Activated naive CD4-positive, alpha-beta T cell treated with anti-CD3 and anti-CD28 coated beads, Interleukin-2, amount 10 ng/mL, durations not matched to agents 7 days and 5 days (primary cell): ENCODE measurements around the gene ZMYM2.
A peak's percentile ranks its signal among the peaks of the same experiment; 100 is the strongest.

ENCODE experiments used
- CTCF ChIA-PET: fragments of 350-600 bp; sonication (Branson Sonifier 250); formaldehyde crosslinking; loops from one replicate; lab custom pipeline; 2021; ENCODE audit warnings: antibody characterized with exemption; lab: Charles Lee
- DNase-seq: peaks from one replicate; pipeline ENCODE4 v3.0.0-alpha.2; 2020
- H3K27ac Mint-ChIP-seq: one replicate; pipeline ENCODE4 v1.8.0; 2021; ENCODE audit warnings: mild to moderate bottlenecking, moderate library complexity, mixed read lengths
- H3K27me3 Mint-ChIP-seq: one replicate; pipeline ENCODE4 v1.8.0; 2021; ENCODE audit warnings: mild to moderate bottlenecking, mixed read lengths
- H3K36me3 Mint-ChIP-seq: one replicate; pipeline ENCODE4 v1.8.0; 2021; ENCODE audit warnings: mixed read lengths
- H3K4me1 Mint-ChIP-seq: one replicate; pipeline ENCODE4 v1.8.0; 2021; ENCODE audit warnings: mixed read lengths
- H3K4me3 Mint-ChIP-seq: one replicate; pipeline ENCODE4 v1.8.0; 2021; ENCODE audit warnings: mild to moderate bottlenecking, moderate library complexity, mixed read lengths
- H3K9me3 Mint-ChIP-seq: one replicate; pipeline ENCODE4 v1.8.0; 2021; ENCODE audit warnings: mixed read lengths

Gene ZMYM2

DNA sequence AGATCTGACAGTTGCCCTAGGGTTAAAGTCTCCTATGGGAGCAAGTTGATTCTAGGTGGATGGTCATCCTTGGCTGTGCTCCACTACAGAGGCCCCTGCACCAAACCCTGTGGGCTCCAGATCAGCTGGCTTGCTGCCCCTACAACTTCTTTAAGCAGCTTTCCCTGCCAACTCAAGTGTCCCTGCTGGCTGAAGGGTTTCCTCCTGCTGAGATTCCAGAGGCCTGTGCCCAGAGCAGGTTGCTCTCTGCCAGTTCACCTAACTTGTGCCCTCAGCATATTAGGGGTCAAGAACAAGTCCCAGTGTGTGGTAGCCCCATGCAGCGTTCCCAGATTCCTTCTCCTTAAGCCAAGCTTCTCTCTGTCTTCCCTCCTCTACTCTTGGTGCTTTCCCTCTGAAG is 85.6 kb downstream of the ZMYM2 start:
- peaks cover 6% of the 10 kb centered on the region for H3K4me1 Mint-ChIP-seq
- CTCF ChIA-PET, result no interaction called here
- H3K9me3 Mint-ChIP-seq, result peaks cover 7% of the 10 kb centered on the region
- no peak for DNase-seq
- H3K27me3 Mint-ChIP-seq, result no peaks in the 10 kb centered on the region
- H3K36me3 Mint-ChIP-seq, result peaks cover 46% of the 10 kb centered on the region
- H3K27ac Mint-ChIP-seq, result no peak overlapping the region
- H3K4me3 Mint-ChIP-seq, result no peak overlapping the region

DNA sequence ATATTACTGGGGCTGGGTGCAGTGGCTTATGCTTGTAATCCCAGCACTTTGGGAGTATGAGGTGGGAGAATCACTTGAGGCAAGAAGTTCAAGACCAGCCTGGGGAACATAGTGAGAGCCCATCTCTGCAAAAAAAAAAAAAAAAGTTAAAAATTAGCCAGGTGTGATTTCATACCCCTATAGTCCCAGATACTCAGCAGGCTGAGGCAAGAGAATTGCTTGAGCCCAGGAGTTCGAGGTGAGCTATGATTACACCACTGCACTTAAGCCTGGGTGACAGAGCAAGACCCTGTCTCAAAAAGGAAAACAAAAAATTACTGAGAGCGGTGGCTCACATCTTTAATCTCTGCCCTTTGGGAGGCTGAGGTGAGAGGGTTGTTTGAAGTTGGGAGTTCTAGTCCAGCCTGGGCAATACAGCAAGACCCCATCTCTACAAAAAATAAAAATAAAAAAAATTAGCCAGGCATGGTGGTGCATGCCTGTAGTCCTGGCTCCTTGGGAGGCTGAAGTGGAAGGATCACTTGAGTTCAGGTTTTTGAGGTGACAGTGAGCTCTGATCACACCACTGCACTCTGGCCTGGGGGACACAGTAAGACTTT is 87.5 kb downstream of the ZMYM2 start:
- H3K27me3 Mint-ChIP-seq, result no peaks in the 10 kb centered on the region
- H3K36me3 Mint-ChIP-seq, result peaks cover 35% of the 10 kb centered on the region
- CTCF ChIA-PET, result no interaction called here
- no peaks in the 10 kb centered on the region for H3K9me3 Mint-ChIP-seq
- no peak overlapping the region for H3K27ac Mint-ChIP-seq
- peaks cover 21% of the 10 kb centered on the region for H3K4me1 Mint-ChIP-seq
- no peak overlapping the region for H3K4me3 Mint-ChIP-seq
- DNase-seq, result no peak

DNA sequence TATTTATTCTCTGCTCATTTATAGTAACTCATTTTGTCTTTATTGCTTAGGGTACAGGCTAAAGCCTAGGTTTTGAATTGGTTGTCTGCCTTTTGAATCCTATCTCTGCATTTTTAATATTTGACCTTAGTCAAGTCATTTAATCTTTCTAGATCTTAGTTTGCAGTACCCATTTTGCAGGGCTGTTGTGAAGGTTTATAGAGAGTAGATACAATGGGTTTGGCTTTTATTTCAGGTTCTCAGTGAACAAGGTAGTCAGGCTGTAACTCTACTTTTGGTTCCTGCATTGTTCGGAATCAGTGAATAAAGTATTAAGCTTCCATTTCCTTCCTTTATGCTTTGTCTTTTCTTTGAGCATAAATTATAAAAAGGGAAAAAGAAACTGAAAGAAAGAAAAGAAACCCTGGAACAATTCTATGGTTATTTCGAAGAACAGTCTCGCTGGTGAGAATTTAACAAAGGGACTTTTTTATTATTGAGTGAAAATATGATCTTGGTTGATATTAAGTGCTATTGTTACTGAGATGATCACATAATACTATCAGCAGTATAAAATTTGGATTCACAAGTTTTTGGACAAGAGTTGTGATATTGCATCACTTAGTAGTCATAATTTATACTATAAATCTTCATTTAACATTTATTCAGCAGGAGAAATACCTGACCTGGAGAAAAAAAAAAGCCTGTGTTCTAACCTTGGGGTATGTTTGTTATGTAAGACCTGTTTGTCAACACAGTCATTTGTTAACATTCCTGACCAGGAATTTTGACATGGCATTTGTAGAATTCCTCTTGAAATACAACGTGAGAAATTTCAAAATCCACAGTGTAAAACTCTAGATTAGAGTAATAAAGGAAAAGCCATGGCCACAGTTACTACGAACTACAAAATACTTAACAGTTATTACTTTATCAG is 91.3 kb downstream of the ZMYM2 start:
- Mint-ChIP-seq H3K36me3 (peaks cover 29% of the 10 kb centered on the region), H3K27ac (peak overlapping the region; percentile 60), H3K27me3 (no peaks in the 10 kb centered on the region), H3K9me3 (no peaks in the 10 kb centered on the region), H3K4me3 (peak overlapping the region; percentile 55), H3K4me1 (peaks cover 21% of the 10 kb centered on the region)
- DNase-seq, result no peak
- CTCF ChIA-PET, result no interaction called here

DNA sequence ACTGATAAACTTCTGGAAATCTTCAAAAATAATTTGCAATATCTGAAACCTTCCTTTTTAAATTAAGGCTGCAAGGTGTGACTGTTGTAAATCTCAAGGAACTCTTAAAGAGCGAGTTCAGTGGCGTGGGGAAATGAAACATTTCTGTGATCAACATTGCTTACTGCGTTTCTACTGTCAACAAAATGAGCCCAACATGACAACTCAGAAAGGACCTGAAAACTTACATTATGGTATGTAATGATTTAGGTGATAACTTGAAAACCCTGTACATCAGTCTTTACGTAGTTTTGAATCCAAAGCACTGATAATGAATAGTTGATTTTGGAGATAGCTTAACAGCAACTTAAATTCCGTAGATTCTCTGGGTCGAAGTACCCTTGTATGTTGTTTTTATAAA is 92.8 kb downstream of the ZMYM2 start:
- Mint-ChIP-seq H3K4me3 (no peak overlapping the region), H3K9me3 (no peaks in the 10 kb centered on the region), H3K27ac (no peak overlapping the region), H3K36me3 (peaks cover 35% of the 10 kb centered on the region), H3K27me3 (no peaks in the 10 kb centered on the region), H3K4me1 (peaks cover 21% of the 10 kb centered on the region)
- CTCF ChIA-PET, result no interaction called here
- DNase-seq, result no peak

DNA sequence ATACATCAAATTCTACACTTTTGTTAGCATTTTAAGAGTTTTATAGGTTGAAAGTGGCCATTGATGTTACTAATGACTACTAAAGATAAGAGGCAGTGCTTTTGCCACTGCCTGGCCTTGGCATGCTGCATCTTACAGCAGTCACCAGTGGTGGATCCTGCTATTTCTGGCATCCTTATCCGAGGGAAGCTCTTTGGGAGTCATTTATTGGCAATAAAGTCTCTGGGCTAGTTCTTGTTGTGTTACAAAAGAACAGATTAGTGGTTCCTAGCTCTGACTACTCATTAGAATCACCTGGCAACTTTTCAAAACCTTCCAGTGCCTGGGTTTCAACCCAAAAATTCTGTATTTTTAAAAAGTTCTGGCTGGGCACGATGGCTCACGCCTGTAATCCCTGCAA is 94.5 kb downstream of the ZMYM2 start:
- Mint-ChIP-seq H3K4me1 (peaks cover 21% of the 10 kb centered on the region), H3K27me3 (no peaks in the 10 kb centered on the region), H3K36me3 (peaks cover 35% of the 10 kb centered on the region), H3K9me3 (no peaks in the 10 kb centered on the region), H3K27ac (no peak overlapping the region), H3K4me3 (no peak overlapping the region)
- no peak for DNase-seq
- CTCF ChIA-PET, result no interaction called here

DNA sequence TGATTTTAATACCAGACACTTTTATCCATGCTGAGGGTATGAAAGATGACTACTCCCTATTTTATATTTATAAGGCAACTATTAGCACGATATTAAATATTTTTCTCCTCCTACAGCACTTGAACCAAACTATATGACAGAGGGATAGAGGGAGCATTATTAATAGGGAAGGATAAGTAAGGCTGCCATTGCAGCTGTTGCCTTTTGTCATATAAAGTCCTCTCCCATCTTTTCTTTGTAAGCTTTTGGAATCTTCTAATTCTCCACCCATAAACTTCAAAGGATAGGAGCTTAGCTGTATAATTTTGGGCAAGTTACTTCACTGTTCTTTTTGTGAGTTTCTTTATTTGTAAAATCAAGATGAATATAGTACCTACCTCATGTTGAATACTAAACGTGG is 95.4 kb downstream of the ZMYM2 start:
- H3K9me3 Mint-ChIP-seq, result no peaks in the 10 kb centered on the region
- peaks cover 22% of the 10 kb centered on the region for H3K4me1 Mint-ChIP-seq
- CTCF ChIA-PET, result no interaction called here
- no peaks in the 10 kb centered on the region for H3K27me3 Mint-ChIP-seq
- DNase-seq, result no peak
- H3K27ac Mint-ChIP-seq, result no peak overlapping the region
- H3K4me3 Mint-ChIP-seq, result no peak overlapping the region
- H3K36me3 Mint-ChIP-seq, result peaks cover 41% of the 10 kb centered on the region

DNA sequence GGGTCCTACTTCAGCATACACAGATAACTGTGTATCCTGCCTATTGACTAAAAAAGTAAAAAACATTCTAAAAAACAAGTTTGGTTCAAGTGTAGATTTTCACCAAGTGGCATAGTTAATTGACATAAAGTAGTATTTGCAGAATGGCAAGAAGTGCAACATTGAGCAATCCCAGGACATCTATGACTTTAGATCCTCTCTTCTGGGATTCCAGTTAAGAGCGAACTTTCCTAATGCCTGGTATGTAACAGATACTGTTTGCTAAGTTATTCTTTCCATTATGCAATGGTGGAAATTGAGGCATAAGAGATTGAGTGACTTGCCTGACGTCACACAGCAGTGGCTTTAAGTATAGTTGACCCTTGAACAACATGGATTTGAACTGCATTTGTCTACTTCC is 96.1 kb downstream of the ZMYM2 start:
- CTCF ChIA-PET, result no interaction called here
- H3K27ac Mint-ChIP-seq, result no peak overlapping the region

DNA sequence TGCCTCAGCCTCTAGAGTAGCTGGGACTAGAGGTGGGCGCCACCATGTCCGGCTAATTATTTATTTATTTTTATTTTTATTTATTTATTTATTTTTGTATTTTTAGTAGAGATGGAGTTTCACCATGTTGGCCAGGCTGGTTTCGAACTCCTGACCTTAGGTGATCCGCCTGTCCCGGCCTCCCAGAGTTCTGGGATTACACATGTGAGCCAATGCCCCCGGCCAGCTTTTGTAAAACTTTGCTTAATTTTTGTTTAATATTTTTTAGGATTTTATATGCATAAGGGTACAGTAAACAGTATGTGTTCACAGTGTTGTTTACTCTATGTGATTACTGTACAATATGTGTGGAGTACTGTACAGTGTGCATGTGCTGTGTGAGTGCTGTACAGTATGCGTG is 98.7 kb downstream of the ZMYM2 start:
- CTCF ChIA-PET, result no interaction called here
- DNase-seq, result no peak
- no peaks in the 10 kb centered on the region for H3K27me3 Mint-ChIP-seq
- H3K36me3 Mint-ChIP-seq, result peaks cover 38% of the 10 kb centered on the region
- no peak overlapping the region for H3K27ac Mint-ChIP-seq
- no peak overlapping the region for H3K4me3 Mint-ChIP-seq
- no peaks in the 10 kb centered on the region for H3K9me3 Mint-ChIP-seq
- H3K4me1 Mint-ChIP-seq, result peaks cover 7% of the 10 kb centered on the region

More for the DNA sequence above, 96.1 kb downstream of the ZMYM2 start:
- no peak for DNase-seq
- Mint-ChIP-seq H3K36me3 (peaks cover 41% of the 10 kb centered on the region), H3K4me3 (no peak overlapping the region), H3K9me3 (no peaks in the 10 kb centered on the region), H3K4me1 (peaks cover 17% of the 10 kb centered on the region), H3K27me3 (no peaks in the 10 kb centered on the region)

DNA sequence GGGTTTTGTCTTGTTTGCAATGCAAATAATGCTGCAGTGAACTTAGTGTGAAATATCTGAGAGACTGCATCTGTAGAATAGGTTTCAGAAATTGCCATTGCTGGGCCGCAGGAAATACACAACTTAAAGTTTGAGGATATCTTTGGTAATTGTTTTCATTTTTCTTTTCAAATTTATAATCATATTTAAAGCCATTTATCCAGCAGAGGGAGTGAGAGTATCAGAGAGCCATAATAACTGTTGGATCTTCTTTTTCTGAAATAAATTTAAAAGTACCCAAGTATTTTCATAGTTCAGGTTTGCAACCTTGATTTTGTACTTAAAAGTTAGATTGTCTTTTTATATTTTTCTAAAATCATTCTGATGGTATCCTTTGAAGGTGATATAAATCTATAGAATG is 99.4 kb downstream of the ZMYM2 start:
- no peaks in the 10 kb centered on the region for H3K27me3 Mint-ChIP-seq
- H3K27ac Mint-ChIP-seq, result no peak overlapping the region
- H3K4me3 Mint-ChIP-seq, result no peak overlapping the region
- CTCF ChIA-PET, result no interaction called here
- H3K9me3 Mint-ChIP-seq, result no peaks in the 10 kb centered on the region
- peaks cover 7% of the 10 kb centered on the region for H3K4me1 Mint-ChIP-seq
- H3K36me3 Mint-ChIP-seq, result peaks cover 31% of the 10 kb centered on the region
- DNase-seq, result no peak

DNA sequence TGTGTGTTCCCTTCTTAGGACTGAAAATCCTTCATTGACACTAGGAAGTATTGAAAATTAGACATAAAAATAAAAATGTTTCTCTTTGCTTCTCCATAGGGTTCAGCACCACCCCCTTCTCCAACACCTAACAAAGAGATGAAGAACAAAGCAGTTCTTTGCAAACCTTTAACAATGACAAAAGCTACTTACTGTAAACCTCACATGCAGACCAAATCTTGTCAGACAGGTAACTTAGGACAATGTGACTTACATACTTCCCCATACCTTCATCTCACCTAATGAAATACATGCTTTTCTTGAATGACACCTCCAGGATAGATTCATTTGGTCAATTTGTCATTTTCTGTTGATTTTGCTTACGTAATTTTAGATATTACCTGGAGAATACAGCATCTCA is 99.9 kb downstream of the ZMYM2 start:
- no peaks in the 10 kb centered on the region for H3K27me3 Mint-ChIP-seq
- peaks cover 7% of the 10 kb centered on the region for H3K4me1 Mint-ChIP-seq
- H3K9me3 Mint-ChIP-seq, result no peaks in the 10 kb centered on the region
- CTCF ChIA-PET, result no interaction called here
- no peak overlapping the region for H3K4me3 Mint-ChIP-seq
- DNase-seq, result no peak
- H3K27ac Mint-ChIP-seq, result no peak overlapping the region
- peaks cover 31% of the 10 kb centered on the region for H3K36me3 Mint-ChIP-seq

DNA sequence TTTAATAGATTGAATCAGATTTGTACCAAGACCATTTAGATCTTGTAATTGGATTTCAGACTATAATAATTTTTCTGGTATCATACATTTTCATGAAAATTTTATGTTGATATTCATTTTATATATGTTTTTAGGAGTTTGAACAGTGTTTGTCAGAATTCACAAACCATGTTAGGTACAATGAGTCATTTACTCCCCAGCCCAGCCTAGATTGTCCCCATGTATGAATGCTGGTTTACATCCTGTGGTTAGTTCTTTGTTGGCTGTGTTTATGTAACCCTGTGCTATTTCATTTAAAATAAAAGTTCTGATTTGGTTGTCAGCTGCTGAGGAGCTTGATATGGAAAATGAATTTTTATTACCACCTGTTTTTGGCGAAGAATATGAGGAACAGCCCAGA is 105.6 kb downstream of the ZMYM2 start:
- Mint-ChIP-seq H3K27ac (no peak overlapping the region), H3K4me3 (no peak overlapping the region), H3K9me3 (no peaks in the 10 kb centered on the region), H3K27me3 (no peaks in the 10 kb centered on the region), H3K36me3 (peaks cover 27% of the 10 kb centered on the region), H3K4me1 (peaks cover 2% of the 10 kb centered on the region)
- CTCF ChIA-PET, result no interaction called here
- DNase-seq, result no peak

DNA sequence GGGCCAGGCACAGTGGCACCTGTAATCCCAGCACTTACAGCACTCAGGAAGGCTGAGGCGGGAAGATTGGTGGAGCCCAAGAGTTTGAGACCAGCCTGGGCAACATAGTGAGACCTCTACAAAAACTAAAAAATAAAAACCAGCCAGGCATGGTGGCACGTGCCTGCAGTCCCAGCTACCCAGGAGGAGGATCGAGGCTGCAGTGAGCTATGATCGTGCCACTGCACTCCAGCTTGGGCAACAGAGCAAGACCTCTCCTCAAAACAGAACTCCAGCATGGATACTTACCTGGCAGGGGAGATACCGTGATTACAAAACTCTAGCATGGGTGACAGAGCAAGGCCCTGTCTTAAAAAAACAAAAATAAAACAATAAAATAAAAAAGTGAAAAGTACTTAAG is 107.0 kb downstream of the ZMYM2 start:
- no peaks in the 10 kb centered on the region for H3K27me3 Mint-ChIP-seq
- DNase-seq, result no peak
- H3K36me3 Mint-ChIP-seq, result peaks cover 20% of the 10 kb centered on the region
- H3K4me1 Mint-ChIP-seq, result peaks cover 2% of the 10 kb centered on the region
- no peak overlapping the region for H3K4me3 Mint-ChIP-seq
- H3K27ac Mint-ChIP-seq, result no peak overlapping the region
- CTCF ChIA-PET, result no interaction called here
- H3K9me3 Mint-ChIP-seq, result no peaks in the 10 kb centered on the region

DNA sequence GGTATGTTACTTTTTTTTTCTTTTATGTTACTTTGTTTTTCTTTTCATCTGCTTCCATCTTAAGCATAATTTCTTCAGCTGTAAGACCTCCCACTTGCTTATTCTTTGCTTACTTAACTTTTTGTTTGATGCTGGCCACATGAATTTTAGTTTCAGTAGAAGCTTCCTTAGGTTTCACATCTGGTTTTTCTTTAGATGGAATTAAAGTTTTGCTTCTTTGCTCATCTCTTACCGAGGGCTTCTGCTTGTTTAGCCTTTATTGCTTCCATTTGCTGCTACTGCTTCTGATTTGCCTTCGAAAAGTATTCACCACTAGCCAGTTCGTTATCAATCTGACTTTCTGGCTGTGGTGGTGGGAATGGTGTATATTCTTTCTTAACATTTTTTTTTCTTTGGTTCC is 111.4 kb downstream of the ZMYM2 start:
- CTCF ChIA-PET, result interaction anchor here (0.6 to 1.3 kb wide), 2 partner anchors 10 to 129 kb away, joined by 3 read pairs; no protein-coding TSS in a partner anchor
- Mint-ChIP-seq H3K27ac (no peak overlapping the region), H3K27me3 (no peaks in the 10 kb centered on the region), H3K4me3 (no peak overlapping the region), H3K9me3 (no peaks in the 10 kb centered on the region), H3K36me3 (peaks cover 30% of the 10 kb centered on the region), H3K4me1 (peaks cover 10% of the 10 kb centered on the region)
- no peak for DNase-seq

DNA sequence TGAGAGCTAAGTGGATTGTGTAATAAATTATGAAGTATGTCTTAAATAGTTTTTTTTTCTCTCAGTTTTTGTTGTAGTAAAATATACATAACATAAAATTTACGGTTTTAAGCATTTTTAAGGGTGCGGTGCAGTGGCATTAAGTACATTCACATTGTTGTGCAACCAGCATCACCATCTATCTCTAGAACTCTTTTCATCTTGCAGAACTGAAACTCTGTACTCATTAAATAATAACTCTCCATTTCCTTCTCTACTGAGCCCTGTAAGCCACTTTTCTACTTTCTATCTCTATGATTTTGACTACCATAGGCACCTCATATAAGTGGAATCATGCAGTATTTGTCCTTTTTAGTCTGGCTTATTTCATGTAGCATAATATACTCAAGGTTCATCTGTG is 115.2 kb downstream of the ZMYM2 start:
- CTCF ChIA-PET, result interaction anchor here (1.7 kb wide), 1 partner anchor 88 kb away, joined by 5 read pairs; no protein-coding TSS in a partner anchor
- Mint-ChIP-seq H3K4me1 (peaks cover 10% of the 10 kb centered on the region), H3K27ac (peak overlapping the region; percentile 58), H3K4me3 (no peak overlapping the region), H3K27me3 (no peaks in the 10 kb centered on the region), H3K36me3 (peaks cover 23% of the 10 kb centered on the region), H3K9me3 (no peaks in the 10 kb centered on the region)
- DNase-seq, result no peak

DNA sequence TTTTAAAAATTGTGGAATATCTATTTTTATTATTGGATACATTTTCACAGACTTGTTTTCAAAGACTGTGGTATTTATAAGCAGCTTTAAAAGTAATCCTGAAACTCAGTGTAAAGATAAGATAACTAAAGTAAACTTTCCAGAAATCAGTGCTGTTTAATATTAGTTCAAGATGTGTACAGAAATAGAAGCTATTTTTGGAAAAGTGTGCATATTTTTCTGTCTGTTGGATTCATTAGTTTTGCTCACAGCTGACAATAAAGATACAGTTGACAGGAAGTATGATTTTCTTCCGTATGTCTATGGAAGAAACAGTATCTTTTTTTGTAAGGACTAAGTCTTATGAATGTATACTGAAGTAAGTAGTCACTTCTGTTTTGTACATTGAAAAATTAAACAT is 116.4 kb downstream of the ZMYM2 start:
- peaks cover 25% of the 10 kb centered on the region for H3K36me3 Mint-ChIP-seq

More for the DNA sequence above, 116.4 kb downstream of the ZMYM2 start:
- Mint-ChIP-seq H3K27me3 (no peaks in the 10 kb centered on the region), H3K27ac (no peak overlapping the region), H3K9me3 (no peaks in the 10 kb centered on the region), H3K4me1 (peaks cover 10% of the 10 kb centered on the region), H3K4me3 (no peak overlapping the region)
- DNase-seq, result no peak
- CTCF ChIA-PET, result no interaction called here
